OCI-LY1 (cell line): ENCODE results near the gene CHRNA3.

Source experiments
- H2AFZ ChIP-seq: fragments of 200-600 bp; sonication (generic), shearing (Covaris generic); 2 replicates; pipeline ENCODE4 v1.6.0; 2014; ENCODE audit warnings: antibody characterized with exemption, mild to moderate bottlenecking, low read length
- H3F3A ChIP-seq: fragments of 200-600 bp; sonication (generic), shearing (Covaris generic); 2 replicates; pipeline ENCODE4 v1.6.0; 2014; ENCODE audit warnings: mild to moderate bottlenecking, antibody characterized with exemption, low read length, moderate library complexity; ENCODE audit not compliant: insufficient read depth
- H3K27ac ChIP-seq: fragments of 200-600 bp; sonication (generic); 2 replicates; pipeline ENCODE4 v1.5.1; 2014; ENCODE audit warnings: low read length, mixed run types, mild to moderate bottlenecking, low read depth; ENCODE audit not compliant: poor library complexity, severe bottlenecking
- H3K27me3 ChIP-seq: fragments of 200-600 bp; sonication (generic); 2 replicates; pipeline ENCODE4 v1.6.0; 2014; ENCODE audit warnings: antibody characterized with exemption, mild to moderate bottlenecking, low read length, moderate library complexity; ENCODE audit not compliant: insufficient read depth
- H3K36me3 ChIP-seq: fragments of 200-600 bp; sonication (generic); 2 replicates; pipeline ENCODE4 v1.6.1; 2014; ENCODE audit warnings: mild to moderate bottlenecking, antibody characterized with exemption, low read length, moderate library complexity, mixed read lengths; ENCODE audit not compliant: insufficient read depth
- H3K4me1 ChIP-seq: fragments of 200-600 bp; sonication (generic); 2 replicates; pipeline ENCODE4 v1.5.1; 2014; ENCODE audit warnings: mild to moderate bottlenecking, low read length, moderate library complexity; ENCODE audit not compliant: insufficient read depth, severe bottlenecking
- H3K4me2 ChIP-seq: fragments of 200-600 bp; sonication (generic), shearing (Covaris generic); 2 replicates; pipeline ENCODE4 v1.6.1; 2014; ENCODE audit warnings: low read length
- H3K4me3 ChIP-seq: fragments of 200-600 bp; sonication (generic); 2 replicates; pipeline ENCODE4 v1.5.1; 2014; ENCODE audit warnings: low read length, low read depth, mild to moderate bottlenecking, mixed read lengths; ENCODE audit not compliant: poor library complexity, severe bottlenecking
- H3K79me2 ChIP-seq: fragments of 200-600 bp; shearing (Covaris generic); 2 replicates; pipeline ENCODE4 v1.6.1; 2016; ENCODE audit warnings: mixed run types, low read length, mixed read lengths; ENCODE audit not compliant: insufficient read depth
- H3K9ac ChIP-seq: fragments of 200-600 bp; sonication (generic), shearing (Covaris generic); 2 replicates; pipeline ENCODE4 v1.6.1; 2014; ENCODE audit warnings: mild to moderate bottlenecking, low read length, mixed read lengths
- H3K9me2 ChIP-seq: fragments of 200-600 bp; sonication (generic), shearing (Covaris generic); 2 replicates; pipeline ENCODE4 v1.6.1; 2014; ENCODE audit warnings: low read depth, mild to moderate bottlenecking, low read length, mixed read lengths
- H3K9me3 ChIP-seq: fragments of 200-600 bp; shearing (Covaris generic); 2 replicates; pipeline ENCODE4 v1.6.1; 2014; ENCODE audit warnings: low read length, mixed read lengths
- H4K20me1 ChIP-seq: fragments of 200-600 bp; sonication (generic), shearing (Covaris generic); 2 replicates; pipeline ENCODE4 v1.6.0; 2016; ENCODE audit warnings: mild to moderate bottlenecking, low read length; ENCODE audit not compliant: insufficient read depth
- EZH2 ChIP-seq: fragments of 200-600 bp; sonication (generic), shearing (Covaris generic); IDR thresholded peaks from 2 replicates; pipeline ENCODE4 v1.8.0; 2017; ENCODE audit warnings: borderline replicate concordance, mixed run types, mild to moderate bottlenecking, antibody characterized with exemption, low read length, moderate library complexity, mixed read lengths
- TF ChIP-seq, protein P1 (sequence below): fragments of 200-600 bp; sonication (generic), shearing (Covaris generic); IDR thresholded peaks from 2 replicates; pipeline ENCODE4 v1.5.1; 2017; ENCODE audit warnings: mild to moderate bottlenecking, antibody characterized with exemption, low read length, moderate library complexity, mixed read lengths

CHRNA3 gene

DNA sequence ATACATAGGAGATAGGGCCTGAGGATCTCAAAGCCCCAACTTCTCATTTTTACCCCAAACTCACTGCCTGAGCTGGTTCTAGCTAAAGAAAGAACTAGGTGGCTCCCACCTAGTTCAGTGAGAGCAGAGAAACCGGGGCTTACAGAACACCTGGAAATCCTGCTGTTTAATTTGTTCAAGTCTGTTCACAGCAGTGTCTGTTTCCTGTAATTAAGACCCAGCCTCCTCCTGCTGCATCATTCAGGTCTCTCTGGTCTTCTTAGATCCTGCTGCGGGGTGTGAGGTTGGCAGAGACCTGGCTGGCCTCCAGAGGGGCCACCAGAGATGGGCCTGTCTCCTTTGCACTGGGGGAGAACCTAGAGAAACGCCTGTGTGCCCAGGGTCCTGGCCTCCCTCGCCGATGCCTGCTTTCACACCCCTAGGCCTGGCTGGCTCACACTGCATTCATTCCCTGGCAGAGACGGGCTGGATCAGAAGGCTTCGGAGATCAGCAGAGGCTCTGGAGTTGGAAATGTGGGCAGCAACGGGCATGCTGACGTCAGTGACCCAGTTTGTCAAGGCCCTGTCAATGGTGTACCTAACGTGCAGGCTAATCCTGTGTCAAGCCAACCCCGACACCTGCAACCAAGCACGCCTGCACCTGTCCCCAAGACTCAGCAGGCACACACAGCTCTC, 4.9 kb upstream of the CHRNA3 start:
- TF ChIP-seq, protein P1, sequence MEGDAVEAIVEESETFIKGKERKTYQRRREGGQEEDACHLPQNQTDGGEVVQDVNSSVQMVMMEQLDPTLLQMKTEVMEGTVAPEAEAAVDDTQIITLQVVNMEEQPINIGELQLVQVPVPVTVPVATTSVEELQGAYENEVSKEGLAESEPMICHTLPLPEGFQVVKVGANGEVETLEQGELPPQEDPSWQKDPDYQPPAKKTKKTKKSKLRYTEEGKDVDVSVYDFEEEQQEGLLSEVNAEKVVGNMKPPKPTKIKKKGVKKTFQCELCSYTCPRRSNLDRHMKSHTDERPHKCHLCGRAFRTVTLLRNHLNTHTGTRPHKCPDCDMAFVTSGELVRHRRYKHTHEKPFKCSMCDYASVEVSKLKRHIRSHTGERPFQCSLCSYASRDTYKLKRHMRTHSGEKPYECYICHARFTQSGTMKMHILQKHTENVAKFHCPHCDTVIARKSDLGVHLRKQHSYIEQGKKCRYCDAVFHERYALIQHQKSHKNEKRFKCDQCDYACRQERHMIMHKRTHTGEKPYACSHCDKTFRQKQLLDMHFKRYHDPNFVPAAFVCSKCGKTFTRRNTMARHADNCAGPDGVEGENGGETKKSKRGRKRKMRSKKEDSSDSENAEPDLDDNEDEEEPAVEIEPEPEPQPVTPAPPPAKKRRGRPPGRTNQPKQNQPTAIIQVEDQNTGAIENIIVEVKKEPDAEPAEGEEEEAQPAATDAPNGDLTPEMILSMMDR, result no peak
- TF ChIP-seq EZH2, result no peak
- Histone ChIP-seq H3K36me3 (no peaks in the 10 kb centered on the region), H3K4me3 (no peak overlapping the region), H3K4me1 (no peaks in the 10 kb centered on the region), H3K9me3 (no peaks in the 10 kb centered on the region), H3K9ac (no peak overlapping the region), H4K20me1 (no peaks in the 10 kb centered on the region), H3K79me2 (no peaks in the 10 kb centered on the region), H2AFZ (no peak overlapping the region), H3K4me2 (no peak overlapping the region), H3K9me2 (no peaks in the 10 kb centered on the region), H3K27ac (no peak overlapping the region), H3F3A (no peaks in the 10 kb centered on the region), H3K27me3 (peaks cover 12% of the 10 kb centered on the region; the same call in 1 of the 2 replicates)

DNA sequence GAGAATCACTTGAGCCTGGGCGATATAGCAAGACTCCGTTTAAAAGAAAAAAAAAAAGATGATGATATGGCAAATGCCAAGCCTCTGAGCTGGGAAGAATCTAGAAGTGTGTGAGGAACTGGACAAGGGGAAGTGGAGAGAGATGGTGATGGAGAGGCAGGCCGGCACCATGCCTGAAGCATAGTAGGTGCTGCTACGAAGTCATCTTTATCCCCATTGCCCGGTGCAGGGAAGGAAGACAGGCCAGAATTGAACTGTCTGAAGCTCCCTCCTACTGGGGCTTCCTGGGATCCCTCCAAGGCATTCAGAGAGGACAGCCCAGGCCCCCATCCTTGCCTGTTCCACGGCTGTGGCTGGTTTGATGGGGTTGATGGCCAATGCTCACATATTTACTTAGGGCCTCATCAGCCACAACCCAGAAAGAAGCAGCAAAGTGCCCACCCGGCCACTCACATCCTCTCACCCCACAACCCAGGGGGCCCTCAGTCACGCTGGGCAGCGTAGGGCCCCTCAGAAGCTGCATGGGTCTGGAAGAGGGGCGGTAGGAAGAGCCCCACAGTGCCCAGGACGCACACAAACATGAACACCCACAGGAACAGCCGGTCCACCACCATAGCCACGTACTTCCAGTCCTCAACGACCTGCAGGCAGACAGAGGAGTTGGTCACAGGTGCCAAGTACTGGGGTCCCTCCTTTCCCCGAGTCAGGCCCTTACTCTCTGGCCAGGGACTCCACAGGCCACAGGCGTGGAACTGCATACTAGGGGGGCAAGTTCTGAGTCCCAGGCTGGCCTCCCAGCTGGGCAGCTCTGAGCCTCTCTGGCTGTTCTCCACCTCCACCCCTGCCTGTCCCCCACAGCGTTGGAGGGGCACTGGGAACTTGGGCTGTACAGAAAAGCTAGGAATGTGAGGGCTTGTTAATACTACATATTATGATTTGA, 4.1 kb upstream of the CHRNA3 start:
- H3K27me3 ChIP-seq, result peaks cover 12% of the 10 kb centered on the region; the same call in 1 of the 2 replicates
- no peak overlapping the region for H3K4me3 ChIP-seq
- no peak overlapping the region for H3K4me2 ChIP-seq
- no peaks in the 10 kb centered on the region for H3K4me1 ChIP-seq
- no peaks in the 10 kb centered on the region for H3K9me3 ChIP-seq
- no peak overlapping the region for H3K27ac ChIP-seq
- TF ChIP-seq, protein P1, result no peak
- no peak for TF ChIP-seq EZH2
- H2AFZ ChIP-seq, result no peak overlapping the region
- no peaks in the 10 kb centered on the region for H3K36me3 ChIP-seq
- no peaks in the 10 kb centered on the region for H3K9me2 ChIP-seq
- H3K79me2 ChIP-seq, result no peaks in the 10 kb centered on the region
- H3F3A ChIP-seq, result no peaks in the 10 kb centered on the region
- no peak overlapping the region for H3K9ac ChIP-seq
- no peaks in the 10 kb centered on the region for H4K20me1 ChIP-seq

DNA sequence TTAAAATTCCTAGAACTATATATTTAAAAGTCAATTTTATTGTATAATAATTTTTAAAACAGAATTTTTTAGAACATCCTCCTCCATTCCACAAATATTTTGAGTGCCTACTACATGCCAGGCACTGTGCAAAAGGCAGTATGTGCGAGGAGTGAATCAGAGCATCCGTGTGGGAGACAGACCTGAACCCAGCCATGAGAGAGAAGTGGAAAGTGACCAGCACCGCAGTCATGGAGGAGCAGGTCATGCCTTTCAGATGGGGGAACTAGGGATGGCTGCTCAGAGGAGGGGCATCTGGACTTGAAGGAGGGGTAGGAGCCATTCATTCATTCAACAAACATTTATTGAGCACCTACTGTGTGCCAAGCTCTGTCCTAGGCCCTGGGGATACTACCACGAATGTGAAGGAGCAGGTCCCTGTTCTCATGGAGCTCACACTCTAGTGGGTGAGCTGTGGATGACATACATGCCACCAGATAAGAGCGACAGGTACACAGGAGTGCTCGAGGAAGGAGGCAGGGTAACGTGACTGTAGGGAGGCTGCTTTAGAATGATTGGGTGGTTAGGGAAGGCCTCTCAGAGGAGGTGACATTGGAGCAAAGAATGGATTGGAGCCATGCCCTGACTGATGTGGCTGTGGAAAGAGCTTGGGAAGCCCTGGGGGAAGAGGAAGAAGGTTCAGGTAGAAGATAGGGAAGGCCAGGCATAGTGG, 3.1 kb upstream of the CHRNA3 start:
- Histone ChIP-seq H3K9ac (no peak overlapping the region), H3K4me3 (no peak overlapping the region), H3K27ac (no peak overlapping the region), H3F3A (no peaks in the 10 kb centered on the region), H3K9me3 (no peaks in the 10 kb centered on the region), H3K36me3 (no peaks in the 10 kb centered on the region), H3K4me2 (no peak overlapping the region), H4K20me1 (no peaks in the 10 kb centered on the region), H2AFZ (no peak overlapping the region), H3K4me1 (no peaks in the 10 kb centered on the region), H3K27me3 (peaks cover 7% of the 10 kb centered on the region; the same call in 1 of the 2 replicates), H3K9me2 (no peaks in the 10 kb centered on the region), H3K79me2 (no peaks in the 10 kb centered on the region)
- TF ChIP-seq, protein P1, result no peak
- TF ChIP-seq EZH2, result no peak
